GM18511 (cell line): ENCODE measurements around the gene FERMT2.

Source experiments
- ATAC-seq: cut with Tn5 transposase; IDR thresholded peaks from one replicate; pipeline ENCODE4 v1.9.1; 2021; ENCODE audit warnings: mild to moderate bottlenecking, moderate library complexity; ENCODE audit not compliant: unreplicated experiment

The FERMT2 gene

DNA sequence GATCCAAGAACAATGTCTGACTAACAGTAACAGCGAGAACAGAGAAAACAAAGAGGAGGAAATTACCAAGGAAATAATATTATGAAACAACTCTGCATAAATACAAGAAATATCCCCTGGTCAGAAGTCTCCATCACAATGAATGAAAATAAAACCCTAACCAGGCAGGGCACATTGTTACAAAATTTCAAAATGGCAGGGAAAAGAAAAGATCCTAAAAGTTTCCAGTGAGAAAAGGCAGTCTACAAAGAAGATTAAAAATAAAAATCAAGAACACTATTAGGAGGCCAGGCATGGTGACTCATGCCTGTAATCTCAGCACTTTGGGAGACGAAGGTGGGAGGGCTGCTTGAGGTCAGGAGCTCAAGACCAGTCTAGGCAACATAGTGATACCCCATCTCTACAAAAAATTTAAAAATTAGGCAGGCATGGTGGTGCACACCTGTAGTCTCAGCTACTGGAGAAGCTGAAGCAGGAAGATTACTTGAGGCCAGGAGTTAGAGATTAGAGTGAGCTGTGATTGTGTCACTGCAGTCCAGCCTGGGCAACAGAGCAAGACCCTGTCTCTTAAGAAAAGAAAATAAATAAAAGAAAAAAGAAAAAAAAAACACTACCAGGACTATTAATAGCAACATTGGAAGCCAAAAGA lies 47.8 kb downstream of the FERMT2 start:
- no peak for ATAC-seq

DNA sequence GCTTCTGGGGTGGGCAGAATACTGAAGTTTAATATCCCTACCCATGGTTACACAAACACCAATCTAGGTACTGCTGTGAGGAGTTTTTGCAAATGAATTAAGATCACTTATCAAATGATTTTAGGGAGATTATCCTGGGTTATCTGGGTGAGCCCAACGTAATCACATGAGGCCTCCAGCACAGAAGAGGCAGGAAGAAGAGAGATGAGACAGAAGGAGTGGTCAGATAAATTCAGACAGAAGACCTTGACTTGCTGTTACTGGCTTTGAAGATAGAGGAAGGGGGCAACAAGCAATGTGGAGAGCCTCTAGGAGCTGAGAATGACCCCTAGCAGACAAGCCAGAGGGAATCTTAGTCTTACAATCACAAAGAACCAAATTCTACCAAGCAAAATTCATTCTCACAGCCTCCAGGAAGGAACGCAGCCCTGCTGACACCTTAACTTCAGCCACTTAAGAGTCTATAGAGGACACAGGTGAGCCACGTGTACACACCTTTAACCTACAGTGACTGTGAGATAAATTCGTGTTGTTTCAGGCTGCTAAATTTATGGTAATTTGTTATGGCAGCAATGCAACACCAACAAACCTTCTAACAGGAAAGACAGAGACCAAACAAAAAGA lies 49.4 kb downstream of the FERMT2 start:
- no peak for ATAC-seq

DNA sequence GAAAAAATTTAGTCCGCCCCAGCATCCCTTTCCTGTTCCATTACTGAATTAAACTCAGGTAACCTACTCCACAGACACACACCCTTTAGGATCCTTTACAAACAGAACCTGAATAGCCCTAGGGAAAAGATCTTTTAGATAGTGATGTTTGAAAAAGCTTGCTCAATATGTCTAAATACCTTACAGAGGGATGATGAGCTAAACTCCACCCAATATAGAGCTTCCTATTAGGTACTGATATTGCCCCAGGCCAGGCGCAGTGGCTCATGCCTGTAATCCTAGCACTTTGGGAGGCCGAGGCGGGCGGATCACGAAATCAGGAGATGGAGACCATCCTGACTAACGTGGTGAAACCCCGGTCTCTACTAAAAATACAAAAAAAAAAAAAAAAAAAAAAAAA lies 50.1 kb downstream of the FERMT2 start:
- no peak for ATAC-seq

GRCh38 chr14:52898496-52898895 lies 52.4 kb downstream of the FERMT2 start:
- no peak for ATAC-seq

GRCh38 chr14:52895000-52895399 lies 55.9 kb downstream of the FERMT2 start:
- no peak for ATAC-seq

GRCh38 chr14:52891800-52892199 lies 59.0 kb downstream of the FERMT2 start:
- ATAC-seq: no peak

DNA sequence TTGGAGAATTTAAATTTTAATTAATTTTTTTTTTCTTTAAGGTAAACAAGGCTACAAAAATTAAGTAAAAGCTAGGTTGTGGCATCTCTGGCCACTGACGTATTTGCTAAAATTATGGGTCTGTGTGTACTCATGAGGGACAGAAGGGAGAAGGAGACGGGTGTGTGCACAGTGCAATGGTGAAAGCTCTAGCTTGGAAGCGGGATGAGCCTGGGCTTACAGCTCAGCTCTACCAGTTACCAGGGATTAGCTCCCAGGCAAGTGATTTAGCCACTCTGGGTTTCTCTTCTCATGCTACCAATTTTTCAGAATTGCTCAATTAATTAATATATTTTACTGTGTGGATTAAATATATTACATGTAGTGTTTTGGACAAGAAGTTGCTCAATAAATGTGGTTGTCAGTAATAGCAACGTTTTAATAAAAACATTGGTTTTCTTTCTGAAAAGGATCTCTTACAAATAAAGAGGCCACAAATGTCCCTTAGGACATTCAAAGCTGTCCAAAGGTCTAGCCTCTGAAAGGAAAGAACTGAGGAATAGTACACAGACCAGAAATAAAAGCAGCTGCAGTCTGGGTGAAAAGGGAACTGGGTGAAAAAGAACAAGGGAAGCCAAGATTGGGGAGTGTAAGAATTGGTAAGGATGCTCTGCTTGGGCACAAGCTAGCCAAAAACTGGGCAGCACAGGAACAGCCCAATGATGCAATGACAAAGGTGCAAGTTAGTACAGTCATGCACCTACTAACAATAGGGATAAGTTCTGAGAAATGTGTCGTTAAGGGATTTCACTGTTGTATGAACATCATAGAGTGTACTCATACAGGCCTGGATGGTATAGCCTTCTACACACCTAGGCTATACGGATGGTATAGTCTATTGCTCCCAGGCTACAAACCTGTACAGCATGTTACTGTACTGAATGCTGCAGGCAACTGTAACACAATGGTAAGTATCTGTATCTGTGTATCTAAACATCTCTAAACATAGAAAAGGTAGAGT lies 61.7 kb downstream of the FERMT2 start:
- ATAC-seq: no peak

DNA sequence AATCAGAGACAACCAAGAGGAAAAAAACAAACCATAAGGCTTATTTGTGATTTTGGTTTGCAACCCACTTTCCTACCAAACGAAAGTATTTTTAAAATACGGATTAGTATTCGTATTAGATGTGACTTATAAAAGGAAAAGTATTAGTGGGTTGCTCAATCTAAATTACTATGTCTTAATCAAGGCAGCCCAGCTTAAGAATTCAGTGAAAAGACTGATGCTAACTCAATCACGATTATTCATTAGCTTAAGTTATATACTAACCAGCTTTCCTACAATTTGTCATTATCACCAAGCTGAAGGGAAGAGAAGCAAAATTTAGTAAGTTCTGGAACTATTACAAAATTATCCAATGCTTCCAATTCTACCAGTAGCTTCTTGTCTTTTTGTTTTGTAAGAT lies 62.7 kb downstream of the FERMT2 start:
- ATAC-seq: no peak

DNA sequence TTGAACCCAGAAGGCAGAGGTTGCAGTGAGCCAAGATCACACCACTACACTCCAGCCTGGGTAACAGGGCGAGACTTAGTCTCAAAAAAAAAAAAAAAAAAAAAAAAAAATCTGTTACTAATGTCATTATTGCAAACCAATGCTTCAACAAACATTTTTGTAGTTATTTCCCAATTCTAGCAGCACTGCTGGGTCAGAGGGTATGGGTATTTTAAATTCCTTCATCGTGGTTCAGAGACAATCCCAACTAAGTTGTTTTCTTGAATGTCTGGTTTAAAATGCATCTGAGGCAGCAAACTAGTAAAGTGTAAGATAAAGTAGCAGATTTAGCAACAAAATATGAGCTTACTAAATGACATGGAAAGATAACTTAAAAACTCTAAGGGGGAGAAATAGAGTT lies 65.6 kb downstream of the FERMT2 start:
- no peak for ATAC-seq

- no peak for ATAC-seq
Observed at GRCh38 chr14:52883658-52884057, 67.2 kb downstream of the FERMT2 start.

- no peak for ATAC-seq
Observed at GRCh38 chr14:52882824-52883223, 68.0 kb downstream of the FERMT2 start.

- no peak for ATAC-seq
Observed at GRCh38 chr14:52879958-52880357, 70.9 kb downstream of the FERMT2 start.

DNA sequence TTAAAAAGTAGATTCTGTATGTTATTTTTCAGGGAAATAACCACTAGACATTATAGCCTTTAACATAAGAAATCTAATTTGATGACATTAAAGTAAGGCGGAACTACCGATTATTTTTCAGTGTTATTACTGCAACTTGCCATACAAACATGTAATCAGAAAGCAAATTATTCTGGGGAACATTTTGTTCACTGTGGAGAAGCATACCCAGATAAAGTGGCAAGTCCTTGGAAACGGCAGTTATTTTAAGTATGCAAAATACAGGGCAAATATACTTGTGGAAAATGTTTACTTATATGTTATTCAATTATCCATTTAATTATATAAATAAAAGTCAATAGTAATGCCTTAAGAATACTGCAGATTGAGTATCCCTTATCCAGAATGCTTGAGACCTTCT lies 71.9 kb downstream of the FERMT2 start:
- ATAC-seq: no peak

DNA sequence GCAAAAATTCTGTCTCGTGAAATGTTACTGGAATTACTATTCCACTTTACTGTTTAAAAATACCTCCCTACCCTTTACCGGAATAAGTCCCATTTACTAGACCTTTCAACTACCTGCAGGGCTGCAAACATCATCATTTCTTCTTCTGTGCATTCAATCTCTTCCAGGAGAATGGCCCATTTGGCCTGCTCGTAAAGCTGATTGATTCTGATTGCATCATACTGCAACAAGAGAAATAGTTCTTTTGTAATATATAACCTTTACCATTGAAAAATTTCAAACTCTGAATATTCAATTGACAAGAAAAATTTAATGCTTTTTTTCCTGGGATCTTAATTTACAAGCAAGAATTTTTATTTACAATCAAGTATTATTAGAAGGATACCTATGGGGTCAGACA lies 72.4 kb downstream of the FERMT2 start:
- ATAC-seq: no peak

DNA sequence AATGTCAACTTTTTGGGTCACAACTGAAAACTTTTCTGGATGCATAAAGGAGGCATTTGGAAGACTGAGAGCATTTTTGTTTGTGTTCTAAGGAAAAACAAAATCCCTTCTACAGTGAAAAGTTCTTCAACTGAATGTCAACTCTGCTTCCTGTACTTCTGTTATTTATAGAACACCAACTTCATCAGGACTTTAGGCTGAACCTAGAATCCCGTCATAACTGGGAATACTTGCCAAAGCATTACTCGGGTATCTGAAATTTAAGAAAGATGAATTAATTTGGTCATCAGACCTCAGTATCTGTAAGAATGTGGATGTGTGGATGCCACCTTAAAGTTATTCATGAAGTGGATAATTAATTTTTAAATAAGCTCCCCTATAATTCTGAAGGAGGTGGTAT lies 73.2 kb downstream of the FERMT2 start:
- ATAC-seq: no peak

GRCh38 chr14:52876806-52877205 lies 74.0 kb downstream of the FERMT2 start:
- no peak for ATAC-seq

GRCh38 chr14:52876311-52876710 lies 74.5 kb downstream of the FERMT2 start:
- ATAC-seq: no peak

- ATAC-seq: no peak
Observed at GRCh38 chr14:52875707-52876106, 75.1 kb downstream of the FERMT2 start.

DNA sequence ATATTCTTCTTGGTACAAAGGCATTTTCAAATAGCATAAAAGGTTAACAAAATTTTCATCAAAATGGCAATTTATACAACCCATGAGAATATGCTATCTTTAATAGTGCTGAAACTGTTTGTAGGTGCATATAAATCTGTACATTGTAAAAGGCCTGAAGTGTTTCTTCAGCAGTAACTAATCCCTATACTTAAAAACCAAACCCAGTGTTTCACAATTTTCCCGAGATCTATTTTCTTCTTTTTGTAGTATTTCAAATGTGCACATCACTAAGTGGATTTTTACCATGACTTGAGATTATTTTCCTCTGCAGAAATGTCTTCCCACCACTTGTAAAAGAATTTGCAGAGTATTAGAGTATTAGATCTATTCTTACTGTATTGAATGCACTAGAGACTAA lies 76.5 kb downstream of the FERMT2 start:
- ATAC-seq: no peak

DNA sequence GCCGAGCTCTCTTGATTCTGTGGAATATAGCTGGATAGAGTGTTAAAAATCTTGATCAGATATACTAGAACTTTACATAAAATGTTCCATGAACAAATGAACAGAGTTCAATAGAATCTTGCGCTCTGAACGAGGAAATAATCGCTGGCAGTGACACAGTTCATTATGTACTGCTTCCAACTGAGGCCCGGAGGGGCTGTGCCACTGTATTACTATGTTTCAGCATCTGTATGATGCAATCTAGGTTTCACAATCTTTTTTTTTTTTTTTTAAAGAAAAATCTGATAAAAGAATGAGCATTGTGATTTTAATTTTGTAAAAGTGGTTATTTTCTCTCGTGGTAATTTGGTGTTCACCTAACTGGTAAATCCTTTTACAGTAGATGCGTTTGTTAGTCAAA lies 77.2 kb downstream of the FERMT2 start:
- no peak for ATAC-seq

DNA sequence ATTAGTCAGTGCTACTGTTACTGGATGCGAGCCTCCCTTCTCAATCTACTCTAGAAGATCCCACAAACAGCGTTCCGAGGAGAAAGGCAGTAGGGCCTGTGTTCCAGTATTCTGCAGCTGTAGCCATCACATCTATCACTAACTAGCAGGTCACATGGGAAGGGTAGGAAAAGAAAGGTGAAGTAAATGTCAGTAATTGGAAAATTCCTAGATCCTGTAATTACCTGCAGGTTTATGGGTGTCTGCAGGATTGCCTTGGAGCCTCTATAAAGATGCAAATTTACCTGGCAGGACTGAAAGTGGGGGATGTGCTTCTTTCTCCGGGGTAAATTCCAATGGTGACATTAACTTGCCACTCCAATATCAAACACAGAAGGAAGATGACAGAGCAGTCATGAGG lies 77.8 kb downstream of the FERMT2 start:
- ATAC-seq: no peak

DNA sequence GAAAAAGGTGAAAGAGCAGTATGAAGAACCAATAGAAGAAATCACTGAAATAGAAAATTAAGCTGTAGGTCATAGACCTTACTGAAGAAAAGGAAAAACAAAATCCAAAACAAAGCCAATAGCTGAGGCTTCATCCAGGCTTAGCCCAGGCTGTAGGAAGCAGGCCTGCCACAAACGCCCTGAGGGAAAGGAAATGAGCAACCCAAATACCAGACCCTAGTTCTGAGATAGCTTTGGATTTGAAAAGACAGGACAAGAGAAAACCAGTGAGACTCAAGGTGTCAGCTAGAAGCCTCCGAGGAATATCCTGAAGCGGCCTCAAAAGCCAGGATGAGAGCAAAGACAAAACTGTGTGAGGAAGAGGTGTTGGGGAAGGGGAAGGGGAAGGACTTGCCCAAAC lies 79.2 kb downstream of the FERMT2 start:
- ATAC-seq: no peak
